Peyer's patch (tissue), 4 donors: ENCODE results near the gene CFD. TPM values are rescaled to one million over a fixed set of nuclear protein-coding genes. Genes with fewer than 3 reads are reported as not detected.

ENCODE experiments used
- DNase-seq, 3 donors: peaks; one replicate each; pipeline ENCODE4 v3.0.0-alpha.2; 2017 to 2019
- H3K27ac ChIP-seq, 4 donors: fragments of 200-600 bp; sonication (generic); one replicate each; pipeline ENCODE4 v1.5.1; 2016 to 2019
- H3K27me3 ChIP-seq, 2 donors: fragments of 200-600 bp; sonication (generic); one replicate each; pipeline ENCODE4 v1.5.1; 2019
- H3K36me3 ChIP-seq, 3 donors: fragments of 200-600 bp; sonication (generic); one replicate each; pipeline ENCODE4 v1.5.1; 2016 to 2019
- H3K4me1 ChIP-seq, 4 donors: fragments of 200-600 bp; sonication (generic); one replicate each; pipeline ENCODE4 v1.5.1; 2016 to 2019
- H3K4me3 ChIP-seq, 4 donors: fragments of 200-600 bp; sonication (generic); 1 replicate in 3 of 4; 2 replicates in 1 of 4; pipeline ENCODE4 v1.5.1; 2016 to 2019; ENCODE audit warnings: mild to moderate bottlenecking in 1 of 4
- H3K9me3 ChIP-seq, 4 donors: fragments of 200-600 bp; sonication (generic); one replicate each; pipeline ENCODE4 v1.5.1; 2016 to 2019; ENCODE audit warnings: mild to moderate bottlenecking in 1 of 4
- CTCF ChIP-seq, 6 experiments: fragments of 450-650 bp in 4 of 6; fragments of 200-600 bp in 2 of 6; sonication (generic) in 1 of 6; IDR thresholded peaks; one replicate each; pipeline ENCODE4 v1.5.1; 2017 to 2019; ENCODE audit warnings: antibody characterized with exemption in 6 of 6, mild to moderate bottlenecking in 3 of 6, moderate library complexity in 1 of 6
- POLR2A ChIP-seq, 2 donors: fragments of 450-650 bp; IDR thresholded peaks; one replicate each; pipeline ENCODE4 v1.5.1; 2017; ENCODE audit warnings: antibody characterized with exemption in 2 of 2, mild to moderate bottlenecking in 2 of 2, moderate library complexity in 2 of 2
- small RNA-seq, 2 donors: library from RNA; depleted of rRNA; stranded (forward); fragments of <200 nt; gene quantifications; one replicate each; pipeline ENCODE3, GENCODE V24; 2016
- total RNA-seq, 4 donors: library from RNA; depleted of rRNA; stranded (reverse); fragments of >200 nt; gene quantifications; one replicate each; pipeline ENCODE4 v1.1.0, GENCODE V29; 2016

Gene CFD
- total RNA-seq, 4 donors from 2014 or later, result 140 to 403 (median 303) TPM

DNA sequence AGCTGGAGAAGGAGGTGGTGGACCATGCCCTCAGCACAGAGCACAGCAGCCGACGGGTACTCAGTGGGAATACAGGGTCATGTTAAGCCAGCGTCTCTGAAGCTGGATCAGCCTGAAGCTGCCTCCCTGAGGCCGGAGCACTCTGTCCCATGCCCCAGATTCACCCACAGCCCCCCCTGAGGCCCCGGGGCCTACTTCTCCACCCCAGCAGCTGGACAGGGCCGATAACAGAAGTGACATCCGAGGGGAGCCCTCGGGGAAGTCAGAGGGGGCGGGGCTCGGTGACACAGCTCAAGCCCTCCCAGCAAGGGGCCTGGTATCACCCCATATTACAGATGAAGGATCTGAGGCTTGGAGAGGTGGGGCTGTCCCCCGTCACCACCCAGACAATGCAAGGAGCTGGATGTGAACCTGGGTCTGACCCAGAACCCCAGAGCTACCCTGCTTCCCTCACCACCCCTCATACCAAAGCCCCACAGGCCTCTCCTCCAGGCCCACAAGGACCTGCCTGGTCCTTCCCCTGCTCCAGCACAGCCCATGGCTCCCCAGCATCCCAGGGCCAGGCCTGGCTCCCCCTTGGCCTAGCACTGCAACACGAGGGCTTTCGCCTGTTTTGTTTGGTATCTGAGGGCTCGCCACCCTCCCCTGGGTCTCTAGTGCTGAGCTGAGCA lies 47.9 kb downstream of the CFD start:
- H3K9me3 ChIP-seq, result no peaks in the 10 kb centered on the region
- no peaks in the 10 kb centered on the region for H3K27me3 ChIP-seq
- peak overlapping the region in 2 of 4 donors; percentile 83 to 89 for H3K27ac ChIP-seq
- H3K4me1 ChIP-seq, result peaks cover 0 to 29% (median 20%) of the 10 kb centered on the region in 4 donors
- DNase-seq, result peak in 2 of 3 donors; percentile 84
- H3K36me3 ChIP-seq, result no peaks in the 10 kb centered on the region
- no peak overlapping the region for H3K4me3 ChIP-seq
- TF ChIP-seq CTCF (IDR thresholded peaks at IDR 0.05), result no peak
- TF ChIP-seq POLR2A (IDR thresholded peaks at IDR 0.05), result no peak

GRCh38 chr19:911197-912033 lies 52.0 kb downstream of the CFD start:
- H3K27ac ChIP-seq, result peak overlapping the region in 3 of 4 donors; percentile 22 to 99 (median 93)
- H3K4me3 ChIP-seq, result no peak overlapping the region
- TF ChIP-seq CTCF (IDR thresholded peaks at IDR 0.05), result no peak
- H3K36me3 ChIP-seq, result no peaks in the 10 kb centered on the region
- no peak for DNase-seq
- peaks cover 0 to 2% of the 10 kb centered on the region in 2 donors for H3K27me3 ChIP-seq
- peaks cover 0 to 34% (median 24%) of the 10 kb centered on the region in 4 donors for H3K4me1 ChIP-seq
- H3K9me3 ChIP-seq, result no peaks in the 10 kb centered on the region

- TF ChIP-seq CTCF (IDR thresholded peaks at IDR 0.05), result no peak
- TF ChIP-seq POLR2A (IDR thresholded peaks at IDR 0.05), result no peak
- peak in 2 of 3 donors; percentile 57 to 76 for DNase-seq
- Histone ChIP-seq H3K36me3 (no peaks in the 10 kb centered on the region), H3K9me3 (no peaks in the 10 kb centered on the region), H3K4me1 (peaks cover under 1 to 40% (median 29%) of the 10 kb centered on the region in 4 donors), H3K27ac (peak overlapping the region; percentile 92 to 99 (median 95)), H3K4me3 (peak overlapping the region; percentile 82 to 97 (median 84)), H3K27me3 (peaks cover 0 to 13% of the 10 kb centered on the region in 2 donors)
Observed at GRCh38 chr19:912181-913079, 53.0 kb downstream of the CFD start.

Small RNA genes lying within 50 kb of the gene (small RNA-seq; reads per million reads assigned to genes)
- gene MIR3187, result 0 reads per million in 2 donors
- 0 reads per million in 2 donors for gene RNU6-9

Other genes with a start within 250 kb of the CFD start
- 100 to 1,000 TPM in 1 of 4 donors, 10 to 100 TPM in 3; 33.8 to 119 (median 70.5) TPM for gene POLRMT, start 226.1 kb upstream of the CFD start, total RNA-seq
- not detected for gene FGF22, start 219.8 kb upstream of the CFD start, total RNA-seq
- gene RNF126, start 196.4 kb upstream of the CFD start, total RNA-seq, result 100 to 1,000 TPM in 3 of 4 donors, 10 to 100 TPM in 1; 83.3 to 119 (median 115) TPM
- 10 to 100 TPM; 13.8 to 94.9 (median 34.9) TPM for gene FSTL3, start 183.3 kb upstream of the CFD start, total RNA-seq
- not detected for gene PRSS57, start 164.2 kb upstream of the CFD start, total RNA-seq
- 10 to 100 TPM in 3 of 4 donors, 1 to 10 TPM in 1; 7.5 to 33.8 (median 21.6) TPM for gene PALM, start 150.7 kb upstream of the CFD start, total RNA-seq
- gene MISP, start 108.6 kb upstream of the CFD start, total RNA-seq, result 100 to 1,000 TPM; 116 to 828 (median 637) TPM
- 100 to 1,000 TPM; 173 to 436 (median 229) TPM for gene PTBP1, start 62.2 kb upstream of the CFD start, total RNA-seq
- gene PLPPR3, start 37.7 kb upstream of the CFD start, total RNA-seq, result not detected
- not detected for gene AZU1, start 31.8 kb upstream of the CFD start, total RNA-seq
- gene PRTN3, start 18.7 kb upstream of the CFD start, total RNA-seq, result not detected
- gene ELANE, start 7.4 kb upstream of the CFD start, total RNA-seq, result not detected
- 10 to 100 TPM; 60.2 to 83.6 (median 65.3) TPM for gene MED16, start 33.5 kb downstream of the CFD start, total RNA-seq
- not detected for gene RNU6-9, start 33.8 kb downstream of the CFD start, total RNA-seq
- 10 to 100 TPM; 20.8 to 43.5 (median 34.8) TPM for gene R3HDM4, start 53.6 kb downstream of the CFD start, total RNA-seq
- gene KISS1R, start 57.7 kb downstream of the CFD start, total RNA-seq, result not detected
- 10 to 100 TPM in 1 of 4 donors, 1 to 10 TPM in 3; 2.8 to 11.0 (median 4.9) TPM for gene ARID3A, start 66.4 kb downstream of the CFD start, total RNA-seq
- gene WDR18, start 124.7 kb downstream of the CFD start, total RNA-seq, result 10 to 100 TPM; 26.4 to 58.8 (median 40.5) TPM
- gene GRIN3B, start 140.8 kb downstream of the CFD start, total RNA-seq, result not detected
- 100 to 1,000 TPM; 287 to 409 (median 366) TPM for gene TMEM259, start 161.5 kb downstream of the CFD start, total RNA-seq
- not detected for gene RNU6-2, start 161.9 kb downstream of the CFD start, total RNA-seq
- gene CNN2, start 166.9 kb downstream of the CFD start, total RNA-seq, result 10 to 100 TPM; 20.6 to 47.0 (median 22.6) TPM
- 100 to 1,000 TPM in 1 of 4 donors, 10 to 100 TPM in 3; 30.1 to 162 (median 72.1) TPM for gene ABCA7, start 180.4 kb downstream of the CFD start, total RNA-seq
- gene ARHGAP45, start 207.5 kb downstream of the CFD start, total RNA-seq, result 100 to 1,000 TPM in 2 of 4 donors, 10 to 100 TPM in 2; 82.6 to 187 (median 118) TPM
- 100 to 1,000 TPM in 2 of 4 donors, 10 to 100 TPM in 2; 74.3 to 107 (median 96.9) TPM for gene POLR2E, start 235.7 kb downstream of the CFD start, total RNA-seq
- gene GPX4, start 244.3 kb downstream of the CFD start, total RNA-seq, result 100 to 1,000 TPM; 258 to 493 (median 326) TPM